CD8-positive, alpha-beta memory T cell (primary cell): ENCODE measurements around the gene AGAP1. TPM values are rescaled to one million over a fixed set of nuclear protein-coding genes. Genes with fewer than 3 reads are reported as not detected.

Source experiments
- CTCF ChIA-PET: fragments of 350-600 bp; sonication (Branson Sonifier 250); formaldehyde crosslinking; loops from one replicate; lab custom pipeline; 2021; ENCODE audit warnings: antibody characterized with exemption; lab: Charles Lee
- POLR2A ChIA-PET: fragments of 350-600 bp; sonication (Branson Sonifier 250); formaldehyde crosslinking; loops from one replicate; lab custom pipeline; 2021; ENCODE audit warnings: antibody characterized with exemption; lab: Charles Lee
- DNase-seq, 5 donors: peaks; one replicate each; pipeline versions ENCODE4 v3.0.0 to v3.0.0-alpha.2; 2020 to 2022; ENCODE audit warnings: mixed read lengths in 1 of 5
- H3K27ac ChIP-seq: one replicate; pipeline ENCODE4 v1.7.0; 2013; ENCODE audit warnings: low read depth, mild to moderate bottlenecking, low read length, moderate library complexity
- H3K27me3 ChIP-seq: 2 replicates; pipeline ENCODE4 v1.7.0; 2013; ENCODE audit warnings: low read length, mild to moderate bottlenecking; ENCODE audit not compliant: insufficient read depth, poor library complexity, severe bottlenecking
- H3K36me3 ChIP-seq: 2 replicates; pipeline ENCODE4 v1.7.0; 2013; ENCODE audit warnings: mild to moderate bottlenecking, low read length, moderate library complexity; ENCODE audit not compliant: insufficient read depth
- H3K4me1 ChIP-seq: 2 replicates; pipeline ENCODE4 v1.7.0; 2013; ENCODE audit warnings: mild to moderate bottlenecking, low read length, moderate library complexity; ENCODE audit not compliant: insufficient read depth
- H3K4me3 ChIP-seq: 2 replicates; pipeline ENCODE4 v1.7.0; 2013; ENCODE audit warnings: mild to moderate bottlenecking, low read length
- H3K9me3 ChIP-seq: 2 replicates; pipeline ENCODE4 v1.7.0; 2013; ENCODE audit warnings: mild to moderate bottlenecking, low read length
- H3K27ac Mint-ChIP-seq, 8 donors: one replicate each; pipeline ENCODE4 v1.8.0; 2020 to 2021; ENCODE audit warnings: mixed read lengths in 8 of 8, mild to moderate bottlenecking in 6 of 8, inconsistent platforms in 3 of 8, moderate library complexity in 3 of 8
- H3K27me3 Mint-ChIP-seq, 2 donors: one replicate each; pipeline ENCODE4 v1.8.0; 2020 to 2021; ENCODE audit warnings: mixed read lengths in 2 of 2, mild to moderate bottlenecking in 1 of 2, moderate library complexity in 1 of 2
- H3K36me3 Mint-ChIP-seq, 3 donors: one replicate each; pipeline ENCODE4 v1.8.0; 2020 to 2021; ENCODE audit warnings: mixed read lengths in 3 of 3, inconsistent platforms in 1 of 3, mild to moderate bottlenecking in 1 of 3
- H3K4me1 Mint-ChIP-seq, 3 donors: one replicate each; pipeline ENCODE4 v1.8.0; 2020 to 2021; ENCODE audit warnings: mixed read lengths in 3 of 3, inconsistent platforms in 1 of 3, mild to moderate bottlenecking in 1 of 3
- H3K4me3 Mint-ChIP-seq, 7 donors: one replicate each; pipeline ENCODE4 v1.8.0; 2020 to 2021; ENCODE audit warnings: mixed read lengths in 7 of 7, mild to moderate bottlenecking in 6 of 7, moderate library complexity in 4 of 7, inconsistent platforms in 2 of 7
- H3K9me3 Mint-ChIP-seq, 5 donors: one replicate each; pipeline ENCODE4 v1.8.0; 2020 to 2022; ENCODE audit warnings: mixed read lengths in 5 of 5, mild to moderate bottlenecking in 3 of 5, moderate library complexity in 2 of 5, inconsistent platforms in 1 of 5
- polyA plus RNA-seq: library from polyadenylated mRNA; unstranded; fragments of 300-500 nt; fragmentation: Illumina TruSeq; gene quantifications from one replicate; pipeline ENCODE4 v1.2.3, GENCODE V29; 2021
- total RNA-seq, 2 experiments: library from RNA; stranded (reverse); gene quantifications; one replicate each; pipeline ENCODE4 v1.2.3, GENCODE V29; 2021

The AGAP1 gene
- total and polyA plus RNA-seq, 3 experiments from 2014 or later: 1.2 to 3.3 (median 2.7) TPM

- ChIA-PET POLR2A (no interaction called here), CTCF (no interaction called here)
- no peak for DNase-seq
- H3K27ac ChIP-seq: no peak overlapping the region
- H3K36me3 Mint-ChIP-seq: no peaks in the 10 kb centered on the region
- H3K9me3 Mint-ChIP-seq: peaks cover 0 to 4% (median 0%) of the 10 kb centered on the region in 5 donors
- H3K27me3 Mint-ChIP-seq: peaks cover 0 to 6% of the 10 kb centered on the region in 2 donors
- H3K27ac Mint-ChIP-seq: no peak overlapping the region
- no peak overlapping the region for H3K4me3 Mint-ChIP-seq
- no peaks in the 10 kb centered on the region for H3K36me3 ChIP-seq
- H3K27me3 ChIP-seq: no peaks in the 10 kb centered on the region
- H3K4me1 ChIP-seq: no peaks in the 10 kb centered on the region
- H3K4me3 ChIP-seq: no peak overlapping the region
- peaks cover 2 to 7% (median 3%) of the 10 kb centered on the region in 3 donors for H3K4me1 Mint-ChIP-seq
- H3K9me3 ChIP-seq: no peaks in the 10 kb centered on the region
These were observed 109.8 kb downstream of the AGAP1 start for GRCh38 chr2:235603659-235604058.

DNA sequence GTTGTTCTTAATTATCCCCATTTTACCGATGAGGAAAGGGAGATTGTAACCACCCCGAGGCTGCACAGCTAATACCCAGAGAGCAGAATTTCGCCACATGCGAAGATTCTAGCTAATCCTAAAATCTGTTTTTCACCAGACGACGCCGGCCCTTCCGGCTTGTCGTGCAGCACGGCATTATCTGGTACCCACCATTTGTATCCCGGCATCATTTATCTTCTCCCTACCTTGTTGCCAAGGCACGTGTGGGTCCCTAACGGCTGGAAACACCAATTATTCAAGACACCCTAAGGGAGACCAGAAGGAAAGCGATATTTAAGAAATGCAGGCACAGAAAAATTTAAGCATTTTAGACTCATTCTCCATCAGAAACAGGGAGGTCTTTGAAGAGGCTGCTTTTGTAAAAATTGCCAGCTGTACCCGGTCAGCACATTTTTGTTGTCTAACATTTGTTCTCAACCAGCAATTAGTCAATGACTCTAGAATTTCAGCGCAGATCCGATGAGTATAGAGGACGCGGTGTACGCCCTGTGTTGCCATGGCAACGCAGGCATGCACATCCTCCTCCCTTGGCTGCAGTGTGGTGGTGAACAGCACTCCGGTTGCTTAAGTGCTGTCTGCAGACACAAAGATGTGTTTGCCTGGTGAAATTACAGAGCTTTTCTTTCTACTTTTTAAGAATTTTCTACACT lies 111.6 kb downstream of the AGAP1 start:
- Mint-ChIP-seq H3K36me3 (no peaks in the 10 kb centered on the region), H3K4me3 (no peak overlapping the region), H3K27me3 (peaks cover 0 to 6% of the 10 kb centered on the region in 2 donors), H3K9me3 (peaks cover 0 to 4% (median 0%) of the 10 kb centered on the region in 5 donors), H3K27ac (peak overlapping the region in 2 of 8 donors; percentile 6 to 11), H3K4me1 (peaks cover 2 to 7% (median 3%) of the 10 kb centered on the region in 3 donors)
- ChIA-PET CTCF (no interaction called here), POLR2A (no interaction called here)
- Histone ChIP-seq H3K4me1 (no peaks in the 10 kb centered on the region), H3K4me3 (no peak overlapping the region), H3K27me3 (no peaks in the 10 kb centered on the region), H3K36me3 (no peaks in the 10 kb centered on the region), H3K9me3 (no peaks in the 10 kb centered on the region), H3K27ac (no peak overlapping the region)
- DNase-seq: peak in 2 of 5 donors; percentile 23 to 33

DNA sequence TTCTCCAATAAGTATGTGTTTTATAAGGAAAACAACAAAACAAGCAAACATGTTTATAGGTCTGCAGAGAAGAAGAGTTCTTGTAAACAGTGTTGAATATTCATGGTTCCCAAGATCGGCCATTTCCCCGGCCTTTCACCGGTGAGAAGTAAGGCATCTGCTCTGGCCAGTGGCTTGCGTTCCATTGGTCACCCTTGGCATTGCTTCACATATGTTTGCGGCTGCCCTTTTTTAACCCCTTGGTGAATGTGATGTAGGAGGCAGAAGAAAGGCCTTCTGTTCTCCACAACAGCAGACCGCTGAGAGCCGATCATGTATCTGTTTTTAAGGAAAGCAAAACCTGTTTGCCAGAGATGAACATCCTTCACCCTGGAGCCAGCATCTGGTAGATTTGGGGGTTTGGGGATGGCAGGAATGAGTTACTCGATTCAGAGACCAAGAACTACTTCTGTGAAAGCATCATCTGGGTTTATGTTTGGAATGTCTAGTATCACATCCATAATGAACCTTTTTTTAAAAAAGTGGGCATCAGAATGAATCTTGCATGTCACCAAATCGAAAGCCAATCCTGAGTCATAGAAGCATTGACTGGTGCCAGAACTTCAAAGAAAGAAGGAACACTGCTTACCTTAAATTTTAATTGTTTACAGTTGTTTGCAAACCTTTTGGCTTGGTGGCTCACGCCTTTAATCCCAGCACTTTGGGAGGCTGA lies 112.3 kb downstream of the AGAP1 start:
- Histone ChIP-seq H3K9me3 (no peaks in the 10 kb centered on the region), H3K27ac (no peak overlapping the region), H3K4me1 (no peaks in the 10 kb centered on the region), H3K27me3 (no peaks in the 10 kb centered on the region), H3K36me3 (no peaks in the 10 kb centered on the region), H3K4me3 (no peak overlapping the region)
- POLR2A ChIA-PET: no interaction called here
- H3K4me1 Mint-ChIP-seq: peaks cover 2 to 7% (median 3%) of the 10 kb centered on the region in 3 donors
- DNase-seq: no peak
- peaks cover 0 to 4% (median 0%) of the 10 kb centered on the region in 5 donors for H3K9me3 Mint-ChIP-seq
- peak overlapping the region in 1 of 8 donors; percentile 6 for H3K27ac Mint-ChIP-seq
- no peaks in the 10 kb centered on the region for H3K36me3 Mint-ChIP-seq
- H3K27me3 Mint-ChIP-seq: peaks cover 0 to 6% of the 10 kb centered on the region in 2 donors
- H3K4me3 Mint-ChIP-seq: no peak overlapping the region
- CTCF ChIA-PET: no interaction called here

DNA sequence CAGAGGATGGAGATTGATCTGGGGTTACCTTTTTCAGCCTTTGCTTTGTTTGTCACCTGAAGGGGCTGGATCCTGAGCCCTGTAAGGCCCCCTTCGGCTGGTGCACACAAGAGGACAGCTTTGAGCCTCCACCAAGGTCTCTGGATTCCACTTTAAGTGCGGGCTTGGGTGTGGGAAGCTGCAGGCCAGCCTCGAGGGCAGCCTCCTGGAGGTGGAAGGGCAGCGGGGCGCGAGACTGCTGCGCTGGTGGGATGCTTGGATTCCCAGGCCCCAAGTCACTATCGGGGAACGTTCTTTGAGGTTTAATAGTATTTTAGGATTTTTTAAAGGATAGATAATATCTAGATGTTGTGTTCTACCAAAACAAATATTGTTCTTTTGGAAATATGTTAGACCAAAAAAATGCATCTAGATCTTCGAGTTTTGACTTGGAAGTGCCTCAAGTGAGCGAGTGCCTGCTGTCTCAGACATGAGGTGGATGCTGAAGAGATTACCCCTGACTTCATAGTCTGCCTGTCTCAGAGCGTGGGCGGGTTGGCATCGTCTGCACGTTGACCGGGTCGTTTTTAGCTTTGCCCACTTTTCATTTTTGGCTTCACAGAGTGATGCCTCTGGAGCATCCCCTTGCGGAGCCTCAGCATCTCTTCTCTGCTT lies 113.8 kb downstream of the AGAP1 start:
- Mint-ChIP-seq H3K27ac (no peak overlapping the region), H3K36me3 (no peaks in the 10 kb centered on the region), H3K4me3 (no peak overlapping the region), H3K4me1 (peaks cover 3 to 7% (median 4%) of the 10 kb centered on the region in 3 donors), H3K27me3 (peaks cover 0 to 6% of the 10 kb centered on the region in 2 donors), H3K9me3 (peaks cover 0 to 4% (median 0%) of the 10 kb centered on the region in 5 donors)
- no peaks in the 10 kb centered on the region for H3K36me3 ChIP-seq
- H3K4me1 ChIP-seq: no peaks in the 10 kb centered on the region
- CTCF ChIA-PET: no interaction called here
- POLR2A ChIA-PET: no interaction called here
- no peak overlapping the region for H3K27ac ChIP-seq
- DNase-seq: no peak
- H3K27me3 ChIP-seq: no peaks in the 10 kb centered on the region
- H3K4me3 ChIP-seq: no peak overlapping the region
- H3K9me3 ChIP-seq: no peaks in the 10 kb centered on the region

GRCh38 chr2:235608200-235608887 lies 114.5 kb downstream of the AGAP1 start:
- CTCF ChIA-PET: no interaction called here
- H3K36me3 Mint-ChIP-seq: no peaks in the 10 kb centered on the region
- H3K27ac ChIP-seq: no peak overlapping the region
- H3K9me3 ChIP-seq: no peaks in the 10 kb centered on the region
- no peaks in the 10 kb centered on the region for H3K36me3 ChIP-seq
- H3K4me3 ChIP-seq: no peak overlapping the region
- H3K27me3 Mint-ChIP-seq: peaks cover 0 to 8% of the 10 kb centered on the region in 2 donors
- POLR2A ChIA-PET: no interaction called here
- H3K9me3 Mint-ChIP-seq: no peaks in the 10 kb centered on the region
- DNase-seq: no peak
- H3K4me1 ChIP-seq: no peaks in the 10 kb centered on the region
- H3K4me1 Mint-ChIP-seq: peaks cover 3 to 7% (median 4%) of the 10 kb centered on the region in 3 donors
- H3K4me3 Mint-ChIP-seq: no peak overlapping the region
- H3K27ac Mint-ChIP-seq: no peak overlapping the region
- no peaks in the 10 kb centered on the region for H3K27me3 ChIP-seq

GRCh38 chr2:235609321-235609720 lies 115.5 kb downstream of the AGAP1 start:
- H3K27ac Mint-ChIP-seq: no peak overlapping the region
- peaks cover 6 to 13% (median 8%) of the 10 kb centered on the region in 3 donors for H3K4me1 Mint-ChIP-seq
- H3K9me3 Mint-ChIP-seq: no peaks in the 10 kb centered on the region
- no peaks in the 10 kb centered on the region for H3K36me3 Mint-ChIP-seq
- H3K4me1 ChIP-seq: no peaks in the 10 kb centered on the region
- peaks cover 0 to 9% of the 10 kb centered on the region in 2 donors for H3K27me3 Mint-ChIP-seq
- H3K4me3 ChIP-seq: no peak overlapping the region
- no peak overlapping the region for H3K27ac ChIP-seq
- POLR2A ChIA-PET: no interaction called here
- no peaks in the 10 kb centered on the region for H3K36me3 ChIP-seq
- H3K4me3 Mint-ChIP-seq: no peak overlapping the region
- no peaks in the 10 kb centered on the region for H3K27me3 ChIP-seq
- DNase-seq: no peak
- H3K9me3 ChIP-seq: no peaks in the 10 kb centered on the region
- CTCF ChIA-PET: no interaction called here

DNA sequence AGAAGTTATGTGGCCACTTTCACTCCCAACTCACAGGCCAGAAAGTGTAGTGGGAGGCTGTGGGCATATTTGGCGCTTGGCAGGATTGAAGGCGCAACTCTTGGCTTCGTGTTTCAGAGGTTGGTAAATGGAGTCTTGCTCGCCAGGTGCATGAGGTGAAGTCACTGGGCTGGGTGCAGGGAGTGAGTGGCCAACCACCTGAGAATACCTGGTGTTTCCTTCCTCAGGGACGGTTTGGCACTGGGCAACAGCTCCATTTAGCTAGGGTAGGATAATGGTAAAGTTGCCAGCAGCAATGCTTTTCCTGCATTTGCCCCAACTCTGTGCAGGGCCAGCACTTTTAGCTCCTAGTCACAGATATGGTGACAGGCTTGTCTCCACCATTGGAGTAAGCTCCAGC lies 115.9 kb downstream of the AGAP1 start:
- Mint-ChIP-seq H3K4me3 (no peak overlapping the region), H3K9me3 (no peaks in the 10 kb centered on the region), H3K27me3 (peaks cover 0 to 9% of the 10 kb centered on the region in 2 donors), H3K36me3 (no peaks in the 10 kb centered on the region), H3K4me1 (peaks cover 6 to 15% (median 9%) of the 10 kb centered on the region in 3 donors), H3K27ac (peak overlapping the region in 1 of 8 donors; percentile 18)
- Histone ChIP-seq H3K27ac (no peak overlapping the region), H3K4me1 (no peaks in the 10 kb centered on the region), H3K9me3 (no peaks in the 10 kb centered on the region), H3K4me3 (no peak overlapping the region), H3K36me3 (no peaks in the 10 kb centered on the region), H3K27me3 (no peaks in the 10 kb centered on the region)
- no peak for DNase-seq
- ChIA-PET CTCF (no interaction called here), POLR2A (no interaction called here)
